Lower leg skin (tissue), 3 donors: ENCODE data around the gene S100A5.

Experiments used
- CTCF ChIP-seq, 3 donors: fragments of 450-650 bp; IDR thresholded peaks; one replicate each; pipeline ENCODE4 v1.5.1; 2016; ENCODE audit warnings: antibody characterized with exemption in 3 of 3, mild to moderate bottlenecking in 3 of 3, moderate library complexity in 2 of 3
- POLR2A ChIP-seq, 2 donors: fragments of 450-650 bp; IDR thresholded peaks; one replicate each; pipeline ENCODE4 v1.6.1; 2016 to 2017; ENCODE audit warnings: antibody characterized with exemption in 2 of 2, mild to moderate bottlenecking in 1 of 2, moderate library complexity in 1 of 2

GRCh38 chr1:153578490-153578889 is 37.8 kb upstream of the S100A5 start:
- TF ChIP-seq POLR2A (IDR thresholded peaks at IDR 0.05) (no peak), CTCF (IDR thresholded peaks at IDR 0.05) (no peak)
